IMR-90 (cell line): ENCODE measurements around the gene ABHD17C. TPM values are rescaled to one million over a fixed set of nuclear protein-coding genes. Genes with fewer than 3 reads are reported as not detected.

ENCODE experiments used
- ATAC-seq: fragments of 200-7000 bp; cut with Tn5 transposase; 2 replicates; pipeline ENCODE4 v1.9.1; 2020; ENCODE audit warnings: low read depth, mild to moderate bottlenecking, moderate library complexity
- BruUV-seq: library from RNA; stranded (reverse); fragments of 400-500 nt; replicated peaks from 2 replicates; lab custom pipeline; 2021; lab: Mats Ljungman, UMichigan
- CTCF ChIA-PET: fragments of 300-600 bp; formaldehyde crosslinking; extraction: SDS; loops from one replicate; lab custom pipeline; 2021; ENCODE audit warnings: antibody characterized with exemption; lab: Yijun Ruan, JAX
- POLR2A ChIA-PET: fragments of 300-600 bp; sonication (Branson Sonifier 250); formaldehyde crosslinking; loops from one replicate; lab custom pipeline; 2022; ENCODE audit warnings: antibody characterized with exemption; ENCODE audit not compliant: unreplicated experiment; lab: Charles Lee
- DNase-seq: peaks from one replicate; pipeline ENCODE4 v3.0.0; 2013
- H2AFZ ChIP-seq: replicated peaks from 2 replicates; pipeline ENCODE3; 2013; ENCODE audit warnings: low read length, mild to moderate bottlenecking; ENCODE audit not compliant: poor library complexity
- H2AK5ac ChIP-seq: 2 replicates; pipeline ENCODE4 v1.6.1; 2013; ENCODE audit warnings: low read depth, low read length, inconsistent platforms
- H2AK9ac ChIP-seq: replicated peaks from 2 replicates; pipeline ENCODE3; 2013; ENCODE audit warnings: mild to moderate bottlenecking, low read depth, low read length, moderate library complexity; ENCODE audit not compliant: poor library complexity
- H2BK120ac ChIP-seq: 2 replicates; pipeline ENCODE4 v1.6.1; 2013; ENCODE audit warnings: low read depth, low read length, inconsistent platforms
- H2BK15ac ChIP-seq: 3 replicates; pipeline ENCODE4 v1.6.1; 2013; ENCODE audit warnings: low read depth, low read length, inconsistent platforms
- H2BK20ac ChIP-seq: 2 replicates; pipeline ENCODE4 v1.6.1; 2013; ENCODE audit warnings: low read depth, mild to moderate bottlenecking, inconsistent platforms, low read length, moderate library complexity
- H2BK5ac ChIP-seq: 2 replicates; pipeline ENCODE4 v1.6.1; 2013; ENCODE audit warnings: mild to moderate bottlenecking, low read depth, low read length, inconsistent platforms; ENCODE audit not compliant: poor library complexity, severe bottlenecking
- H3K14ac ChIP-seq: replicated peaks from 2 replicates; pipeline ENCODE4 v1.6.1; 2013; ENCODE audit warnings: low read depth, low read length, inconsistent platforms
- H3K18ac ChIP-seq: 2 replicates; pipeline ENCODE4 v1.6.1; 2013; ENCODE audit warnings: low read depth, low read length, control low read depth
- H3K23ac ChIP-seq: 2 replicates; pipeline ENCODE4 v1.6.1; 2013; ENCODE audit warnings: low read depth, low read length, inconsistent platforms
- H3K27ac ChIP-seq: 2 replicates; pipeline ENCODE4 v1.5.1; 2013; ENCODE audit warnings: mild to moderate bottlenecking, control low read depth, low read length; ENCODE audit not compliant: insufficient read depth
- H3K27me3 ChIP-seq: 2 replicates; pipeline ENCODE4 v1.6.1; 2013; ENCODE audit warnings: low read length; ENCODE audit not compliant: control insufficient read depth, insufficient read depth
- H3K36me3 ChIP-seq: 2 replicates; pipeline ENCODE4 v1.6.1; 2013; ENCODE audit warnings: low read length, mixed read lengths; ENCODE audit not compliant: control insufficient read depth, insufficient read depth
- H3K4ac ChIP-seq: 2 replicates; pipeline ENCODE4 v1.6.1; 2013; ENCODE audit warnings: low read depth, low read length, inconsistent platforms
- H3K4me1 ChIP-seq: 2 replicates; pipeline ENCODE4 v1.6.1; 2013; ENCODE audit warnings: low read length, mixed read lengths; ENCODE audit not compliant: control insufficient read depth, insufficient read depth
- H3K4me2 ChIP-seq: 2 replicates; pipeline ENCODE4 v1.6.1; 2013; ENCODE audit warnings: low read depth, mild to moderate bottlenecking, control low read depth, low read length, moderate library complexity
- H3K4me3 ChIP-seq: 2 replicates; pipeline ENCODE4 v1.5.1; 2013; ENCODE audit warnings: low read depth, mild to moderate bottlenecking, control low read depth, low read length, moderate library complexity; ENCODE audit not compliant: insufficient read depth
- H3K56ac ChIP-seq: 2 replicates; pipeline ENCODE4 v1.6.1; 2013; ENCODE audit warnings: low read length, inconsistent platforms; ENCODE audit not compliant: insufficient read depth; ENCODE audit errors: extremely low read depth
- H3K79me1 ChIP-seq, 2 experiments: 2 replicates each; pipeline ENCODE4 v1.6.1; 2013; ENCODE audit warnings: low read length in 2 of 2, inconsistent platforms in 1 of 2, low read depth in 1 of 2
- H3K9ac ChIP-seq: 2 replicates; pipeline ENCODE4 v1.6.1; 2013; ENCODE audit warnings: low read depth, low read length, control low read depth
- H3K9me1 ChIP-seq: 2 replicates; pipeline ENCODE4 v1.6.1; 2013; ENCODE audit warnings: low read length, inconsistent platforms; ENCODE audit not compliant: insufficient read depth
- H3K9me3 ChIP-seq: 2 replicates; pipeline ENCODE4 v1.6.1; 2013; ENCODE audit warnings: low read length; ENCODE audit not compliant: control insufficient read depth, insufficient read depth
- H4K20me1 ChIP-seq: 2 replicates; pipeline ENCODE4 v1.6.1; 2013; ENCODE audit warnings: low read length, inconsistent platforms; ENCODE audit not compliant: insufficient read depth
- H4K5ac ChIP-seq: 2 replicates; pipeline ENCODE4 v1.6.1; 2013; ENCODE audit warnings: mild to moderate bottlenecking, low read depth, low read length, control low read depth
- H4K8ac ChIP-seq, 2 experiments: 2 replicates each; pipeline ENCODE4 v1.6.1; 2013; ENCODE audit warnings: low read depth in 2 of 2, low read length in 2 of 2, control low read depth in 1 of 2, inconsistent platforms in 1 of 2
- H4K91ac ChIP-seq: 2 replicates; pipeline ENCODE4 v1.6.1; 2013; ENCODE audit warnings: low read depth, low read length, inconsistent platforms; ENCODE audit not compliant: insufficient read depth
- CEBPB ChIP-seq: IDR thresholded peaks from 2 replicates; pipeline ENCODE4 v1.6.1; 2012; ENCODE audit warnings: low read depth, low read length, improper control_type of control experiment
- FOS ChIP-seq: fragments of 150-350 bp; IDR thresholded peaks from 2 replicates; pipeline ENCODE4 v1.6.1; 2016; ENCODE audit warnings: low read depth, low read length
- MAFK ChIP-seq: IDR thresholded peaks from 2 replicates; pipeline ENCODE4 v1.6.1; 2012; ENCODE audit warnings: low read depth, low read length, improper control_type of control experiment
- RAD21 ChIP-seq: IDR thresholded peaks from 2 replicates; pipeline ENCODE4 v1.6.1; 2012; ENCODE audit warnings: low read length, improper control_type of control experiment
- RFX5 ChIP-seq: IDR thresholded peaks from 2 replicates; pipeline ENCODE4 v1.8.0; 2012; ENCODE audit warnings: low read depth, mild to moderate bottlenecking, low read length, moderate library complexity
- SMC3 ChIP-seq: fragments of 150-350 bp; IDR thresholded peaks from 2 replicates; pipeline ENCODE4 v1.6.1; 2016; ENCODE audit warnings: low read depth, mild to moderate bottlenecking, antibody characterized with exemption, low read length, moderate library complexity
- WGBS, 2 experiments: methylation state at CpG; one replicate each; pipeline versions ENCODE4 v1.1.5 to v1.1.7; 2013; ENCODE audit warnings: missing lambda C conversion rate in 2 of 2; ENCODE audit not compliant: insufficient read length in 1 of 2; ENCODE audit errors: extremely low coverage in 2 of 2; 5-methylcytosine and 5-hydroxymethylcytosine counted together
- dilution Hi-C: fragments of 300-500 bp; cut with HindIII; formaldehyde crosslinking; loops from one replicate; pipeline ENCODE4 v1.14.3; 2018; ENCODE audit warnings: low sequenced_read_pairs; ENCODE audit not compliant: unreplicated experiment
- in situ Hi-C: fragments of 300-500 bp; cut with MboI; formaldehyde crosslinking; loops from 3 replicates; pipeline ENCODE4 v1.14.3; 2019; ENCODE audit warnings: low sequenced_read_pairs, inconsistent platforms, mixed read lengths
- intact Hi-C: fragments of 100-400 bp; cut with micrococcal nuclease; formaldehyde crosslinking; loops from 2 replicates; pipeline ENCODE4 v1.10.0; 2022
- polyA plus RNA-seq, 3 experiments: library from polyadenylated mRNA; depleted of rRNA; stranded (reverse); fragments of >200 nt; gene quantifications; 2 replicates each; pipeline ENCODE4 v1.2.3, GENCODE V29; 2012; ENCODE audit warnings: low replicate concordance in 1 of 3
- total RNA-seq: library from RNA; depleted of rRNA; stranded (reverse); fragments of >200 nt; gene quantifications from 2 replicates; pipeline ENCODE4 v1.2.3, GENCODE V29; 2012

The ABHD17C gene
- total and polyA plus RNA-seq, 2 of the 4 experiments (the other 2 are of a cell fraction) = 5.4 to 10.3 TPM

DNA sequence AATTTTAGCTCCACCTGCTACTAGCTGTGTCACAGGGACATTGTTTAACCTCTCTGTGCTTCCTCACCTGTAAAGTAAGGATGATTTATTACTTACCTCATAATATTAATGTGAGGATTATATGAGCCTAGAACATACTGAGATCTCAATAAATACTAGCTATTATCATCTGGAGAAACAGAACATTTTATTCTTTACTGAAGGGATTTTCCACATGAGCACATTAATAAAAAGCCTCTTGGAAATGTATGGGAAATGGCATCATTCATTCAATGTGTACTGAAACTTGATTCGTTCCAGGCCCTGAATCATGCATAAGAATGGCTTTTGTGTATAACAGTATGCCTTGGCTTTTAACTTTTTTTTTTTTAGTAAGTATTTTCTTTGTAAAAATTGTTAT is 73.0 kb downstream of the ABHD17C start:
- ChIA-PET POLR2A (no interaction called here), CTCF (interaction anchor here (1.3 to 1.5 kb wide), 2 partner anchors 8 to 200 kb away, joined by 4 to 5 read pairs; no protein-coding TSS in a partner anchor)
- no peak for TF ChIP-seq SMC3
- TF ChIP-seq RAD21 = no peak
- no peak for TF ChIP-seq CEBPB
- no peak for TF ChIP-seq MAFK
- TF ChIP-seq FOS = no peak
- no peak for TF ChIP-seq RFX5
- Histone ChIP-seq H3K4me3 (no peak overlapping the region), H3K9ac (no peak overlapping the region), H3K4me2 (no peak overlapping the region), H4K91ac (no peak overlapping the region), H3K27ac (no peak overlapping the region), H3K4me1 (no peaks in the 10 kb centered on the region), H3K56ac (no peak overlapping the region), H2AK5ac (no peak overlapping the region), H3K18ac (no peak overlapping the region), H2BK15ac (no peak overlapping the region), H3K9me1 (no peaks in the 10 kb centered on the region), H2BK20ac (no peak overlapping the region), H3K23ac (no peak overlapping the region), H3K4ac (no peak overlapping the region), H3K14ac (no peak overlapping the region), H3K9me3 (no peaks in the 10 kb centered on the region), H4K8ac (no peak overlapping the region), H3K27me3 (no peaks in the 10 kb centered on the region), H2AK9ac (no peak overlapping the region), H4K20me1 (no peaks in the 10 kb centered on the region), H2BK5ac (no peak overlapping the region), H2BK120ac (no peak overlapping the region), H4K5ac (no peak overlapping the region), H3K36me3 (no peaks in the 10 kb centered on the region), H3K79me1 (no peaks in the 10 kb centered on the region), H2AFZ (no peak overlapping the region)
- no TSS peak for BruUV-seq
- in situ Hi-C loops = no loop called here
- DNase-seq = no peak
- intact Hi-C loops = no loop called here
- no CpG with 5 or more reads among the region's 1 CpG for WGBS, 2 experiments
- dilution Hi-C loops = no loop called here
- no peak for ATAC-seq
